ENCODE results near the gene C1QTNF9.
"Not testable (repeated sequence)": the region's sequence is repeated elsewhere in the genome, so short reads cannot be mapped to it uniquely, and the experiment has no call there.

DNA sequence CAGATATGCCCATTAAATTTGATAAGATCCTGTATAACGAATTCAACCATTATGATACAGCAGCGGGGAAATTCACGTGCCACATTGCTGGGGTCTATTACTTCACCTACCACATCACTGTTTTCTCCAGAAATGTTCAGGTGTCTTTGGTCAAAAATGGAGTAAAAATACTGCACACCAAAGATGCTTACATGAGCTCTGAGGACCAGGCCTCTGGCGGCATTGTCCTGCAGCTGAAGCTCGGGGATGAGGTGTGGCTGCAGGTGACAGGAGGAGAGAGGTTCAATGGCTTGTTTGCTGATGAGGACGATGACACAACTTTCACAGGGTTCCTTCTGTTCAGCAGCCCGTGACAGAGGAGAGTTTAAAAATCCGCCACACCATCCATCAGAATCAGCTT is 12.0 kb downstream of the C1QTNF9 start:
- TF ChIP-seq, protein P1, sequence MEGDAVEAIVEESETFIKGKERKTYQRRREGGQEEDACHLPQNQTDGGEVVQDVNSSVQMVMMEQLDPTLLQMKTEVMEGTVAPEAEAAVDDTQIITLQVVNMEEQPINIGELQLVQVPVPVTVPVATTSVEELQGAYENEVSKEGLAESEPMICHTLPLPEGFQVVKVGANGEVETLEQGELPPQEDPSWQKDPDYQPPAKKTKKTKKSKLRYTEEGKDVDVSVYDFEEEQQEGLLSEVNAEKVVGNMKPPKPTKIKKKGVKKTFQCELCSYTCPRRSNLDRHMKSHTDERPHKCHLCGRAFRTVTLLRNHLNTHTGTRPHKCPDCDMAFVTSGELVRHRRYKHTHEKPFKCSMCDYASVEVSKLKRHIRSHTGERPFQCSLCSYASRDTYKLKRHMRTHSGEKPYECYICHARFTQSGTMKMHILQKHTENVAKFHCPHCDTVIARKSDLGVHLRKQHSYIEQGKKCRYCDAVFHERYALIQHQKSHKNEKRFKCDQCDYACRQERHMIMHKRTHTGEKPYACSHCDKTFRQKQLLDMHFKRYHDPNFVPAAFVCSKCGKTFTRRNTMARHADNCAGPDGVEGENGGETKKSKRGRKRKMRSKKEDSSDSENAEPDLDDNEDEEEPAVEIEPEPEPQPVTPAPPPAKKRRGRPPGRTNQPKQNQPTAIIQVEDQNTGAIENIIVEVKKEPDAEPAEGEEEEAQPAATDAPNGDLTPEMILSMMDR (IDR thresholded peaks at IDR 0.05; ENCODE audit: poor library complexity), result not testable (repeated sequence)
- TF ChIP-seq EZH2phosphoT487 (IDR thresholded peaks at IDR 0.05; ENCODE audit: low read depth, severe bottlenecking, unreplicated experiment); EZH2 (IDR thresholded peaks at IDR 0.05; ENCODE audit: borderline replicate concordance): not testable (repeated sequence)
